ENCODE results near the gene ADCY10.

ADCY10 gene

GRCh38 chr1:167772436-167772835, 141.5 kb downstream of the ADCY10 start:
- DNase-seq, result no peak

- no peak for DNase-seq
Measured at GRCh38 chr1:167770127-167770526, 143.8 kb downstream of the ADCY10 start.

- no peak for DNase-seq
Measured at GRCh38 chr1:167767761-167768160, 146.2 kb downstream of the ADCY10 start.

GRCh38 chr1:167766538-167766937, 147.4 kb downstream of the ADCY10 start:
- no peak for DNase-seq

- DNase-seq, result no peak
Measured at GRCh38 chr1:167765496-167765895, 148.4 kb downstream of the ADCY10 start.

- no peak for DNase-seq
Measured at GRCh38 chr1:167764458-167765330, 149.2 kb downstream of the ADCY10 start.

- no peak for DNase-seq
Measured at GRCh38 chr1:167763525-167764220, 150.3 kb downstream of the ADCY10 start.

- DNase-seq, result no peak
Measured at GRCh38 chr1:167762061-167762746, 151.7 kb downstream of the ADCY10 start.

GRCh38 chr1:167761400-167761799, 152.5 kb downstream of the ADCY10 start:
- DNase-seq, result no peak

Measured in activated CD8-positive, alpha-beta memory T cell treated with anti-CD3 and anti-CD28 coated beads, Interleukin-2, amount 50 U/mL, for 48 hours (primary cell).